PC-9 (cell line): Measurements from ENCODE around the gene DLGAP4. TPM values are rescaled to one million over a fixed set of nuclear protein-coding genes. Genes with fewer than 3 reads are reported as not detected.
A peak's percentile ranks its signal among the peaks of the same experiment; 100 is the strongest.

ENCODE experiments used
- BruUV-seq: library from RNA; stranded (reverse); fragments of 400-500 nt; replicated peaks from 2 replicates; lab custom pipeline; 2021; lab: Mats Ljungman, UMichigan
- CTCF ChIA-PET: fragments of 300-600 bp; sonication (Branson Sonifier 250); formaldehyde crosslinking; loops from one replicate; lab custom pipeline; 2022; ENCODE audit warnings: antibody characterized with exemption; lab: Charles Lee
- POLR2A ChIA-PET: fragments of 300-600 bp; sonication (Branson Sonifier 250); formaldehyde crosslinking; loops from one replicate; lab custom pipeline; 2022; ENCODE audit warnings: antibody characterized with exemption; ENCODE audit not compliant: unreplicated experiment; lab: Charles Lee
- DNase-seq, 2 experiments: peaks; one replicate each; pipeline versions ENCODE4 v3.0.0 to v3.0.0-alpha.2; 2015 to 2022; ENCODE audit warnings: mixed read lengths in 1 of 2
- H2AFZ ChIP-seq: fragments of 200-600 bp; sonication (generic); 2 replicates; pipeline ENCODE4 v1.8.1; 2017; ENCODE audit warnings: antibody characterized with exemption
- H3F3A ChIP-seq: fragments of 200-600 bp; sonication (generic); 2 replicates; pipeline ENCODE4 v1.8.1; 2017; ENCODE audit warnings: antibody characterized with exemption, mild to moderate bottlenecking, low read depth; ENCODE audit not compliant: insufficient read depth
- H3K27ac ChIP-seq: fragments of 200-600 bp; sonication (generic); 2 replicates; pipeline ENCODE4 v1.6.1; 2016; ENCODE audit warnings: mixed run types
- H3K27me3 ChIP-seq: fragments of 200-600 bp; sonication (generic); 2 replicates; pipeline ENCODE4 v1.6.1; 2016; ENCODE audit warnings: low read depth, mixed run types; ENCODE audit not compliant: insufficient read depth
- H3K36me3 ChIP-seq: fragments of 200-600 bp; sonication (generic); 2 replicates; pipeline ENCODE4 v1.6.1; 2016; ENCODE audit warnings: low read depth, mixed run types
- H3K4me1 ChIP-seq: fragments of 200-600 bp; sonication (generic); replicated peaks from 2 replicates; pipeline ENCODE4 v1.6.1; 2016; ENCODE audit warnings: mixed run types; ENCODE audit not compliant: insufficient read depth
- H3K4me2 ChIP-seq: fragments of 200-600 bp; sonication (generic); 2 replicates; pipeline ENCODE4 v1.6.1; 2017; ENCODE audit warnings: mixed run types
- H3K4me3 ChIP-seq: fragments of 200-600 bp; sonication (generic); 2 replicates; pipeline ENCODE4 v1.6.1; 2016; ENCODE audit warnings: mixed run types
- H3K79me2 ChIP-seq: fragments of 200-600 bp; sonication (generic); 2 replicates; pipeline ENCODE4 v1.6.1; 2017; ENCODE audit warnings: low read depth, mixed run types
- H3K9me2 ChIP-seq: fragments of 200-600 bp; sonication (generic); 2 replicates; pipeline ENCODE4 v1.8.1; 2017; ENCODE audit warnings: mild to moderate bottlenecking; ENCODE audit not compliant: insufficient read depth
- H3K9me3 ChIP-seq: fragments of 200-600 bp; sonication (generic); 2 replicates; pipeline ENCODE4 v1.8.1; 2016; ENCODE audit warnings: low read depth; ENCODE audit not compliant: insufficient read depth
- H4K20me1 ChIP-seq: fragments of 200-600 bp; sonication (generic); 2 replicates; pipeline ENCODE4 v1.8.1; 2017; ENCODE audit not compliant: insufficient read depth
- CTCF ChIP-seq: fragments of 200-600 bp; sonication (generic); conservative IDR thresholded peaks from 2 replicates; pipeline ENCODE4 v1.6.1; 2017; ENCODE audit warnings: mixed run types, antibody characterized with exemption, mild to moderate bottlenecking, moderate library complexity
- EZH2 ChIP-seq: fragments of 200-600 bp; sonication (generic); IDR thresholded peaks from 2 replicates; pipeline ENCODE4 v1.8.0; 2017; ENCODE audit warnings: antibody characterized with exemption, low read depth
- intact Hi-C: fragments of 100-400 bp; cut with micrococcal nuclease; formaldehyde crosslinking; loops from one replicate; pipeline ENCODE4 v1.10.0; 2022; ENCODE audit not compliant: unreplicated experiment
- total RNA-seq: library from RNA; stranded (reverse); gene quantifications from 2 replicates; pipeline ENCODE4 v1.2.3, GENCODE V29; 2021

DLGAP4 gene
- total RNA-seq, 1 experiment from 2014 or later: 62.6 TPM

GRCh38 chr20:36483209-36483918 is 177.2 kb downstream of the DLGAP4 start:
- Histone ChIP-seq H3K27ac (peak overlapping the region; percentile 43), H3K4me1 (peaks cover 14% of the 10 kb centered on the region), H3K9me3 (no peaks in the 10 kb centered on the region), H3K9me2 (no peaks in the 10 kb centered on the region), H3F3A (peaks cover 18% of the 10 kb centered on the region; the same call in 1 of the 2 replicates), H4K20me1 (peaks cover 32% of the 10 kb centered on the region), H3K79me2 (0 out of 2 replicates have a peak, but pooled peaks cover 11% of the 10 kb centered on the region), H2AFZ (no peak overlapping the region), H3K36me3 (no peaks in the 10 kb centered on the region), H3K4me3 (no peak overlapping the region), H3K4me2 (peak overlapping the region; percentile 21; the same call in 1 of the 2 replicates), H3K27me3 (no peaks in the 10 kb centered on the region)
- no peak for DNase-seq
- ChIA-PET POLR2A (no interaction called here), CTCF (no interaction called here)
- BruUV-seq: no TSS peak
- TF ChIP-seq EZH2 (no peak), CTCF (no peak)
- intact Hi-C loops: no loop called here

- peak overlapping the region; percentile 43 for H3K27ac ChIP-seq
- no TSS peak for BruUV-seq
- no peak overlapping the region for H2AFZ ChIP-seq
Measured at GRCh38 chr20:36483919-36484808, 178.0 kb downstream of the DLGAP4 start.

More at GRCh38 chr20:36483919-36484808, 178.0 kb downstream of the DLGAP4 start:
- no peaks in the 10 kb centered on the region for H3K9me2 ChIP-seq
- no peaks in the 10 kb centered on the region for H3K9me3 ChIP-seq
- ChIA-PET POLR2A (no interaction called here), CTCF (no interaction called here)
- no peaks in the 10 kb centered on the region for H3K27me3 ChIP-seq
- peaks cover 35% of the 10 kb centered on the region for H4K20me1 ChIP-seq
- intact Hi-C loops: no loop called here
- 0 out of 2 replicates have a peak, but pooled peaks cover 5% of the 10 kb centered on the region for H3K79me2 ChIP-seq
- peaks cover 14% of the 10 kb centered on the region for H3K4me1 ChIP-seq
- peak in 1 of 2 experiments; percentile 57 for DNase-seq
- H3K4me3 ChIP-seq: no peak overlapping the region
- no peak for TF ChIP-seq CTCF
- no peak for TF ChIP-seq EZH2
- peaks cover 18% of the 10 kb centered on the region; the same call in 1 of the 2 replicates for H3F3A ChIP-seq
- no peaks in the 10 kb centered on the region for H3K36me3 ChIP-seq
- peak overlapping the region; percentile 21; the same call in 1 of the 2 replicates for H3K4me2 ChIP-seq
